Stimulated activated CD4-positive, alpha-beta T cell treated with anti-CD3 and anti-CD28 coated beads, Interleukin-1b, Interleukin-23, amount 100 ng/mL, for 24 hours (primary cell): ENCODE data around the gene RPL7A.
"Not testable (repeated sequence)": the region's sequence is repeated elsewhere in the genome, so short reads cannot be mapped to it uniquely, and the experiment has no call there.

ENCODE experiments used
- DNase-seq, 4 experiments: peaks; one replicate each; pipeline ENCODE4 v3.0.0-alpha.2; 2020; ENCODE audit warnings: low read depth in 4 of 4, low spot score in 1 of 4

The RPL7A gene

GRCh38 chr9:133386338-133386737 is 38.3 kb downstream of the RPL7A start:
- no peak for DNase-seq

DNA sequence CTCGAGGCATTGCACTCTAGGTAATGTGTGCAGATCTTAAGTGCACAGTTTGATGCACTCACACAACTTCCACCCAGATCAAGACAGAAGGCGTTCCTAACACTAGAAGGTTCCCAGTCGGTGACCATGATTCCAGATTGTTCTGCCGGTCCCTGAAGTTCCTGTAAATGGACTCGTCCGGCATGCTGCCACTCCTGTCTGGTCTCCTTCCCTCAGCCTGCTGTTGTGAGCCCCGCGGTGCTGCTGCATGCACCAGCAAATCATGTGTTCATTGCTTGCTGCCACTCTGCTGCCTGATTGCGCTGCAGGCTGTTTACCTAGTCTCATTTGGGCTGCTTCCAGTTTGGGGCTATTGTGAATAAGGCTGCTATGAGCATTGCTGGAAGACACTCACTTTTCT is 39.7 kb downstream of the RPL7A start:
- DNase-seq, result no peak

- DNase-seq, result no peak
These were observed 41.1 kb downstream of the RPL7A start for GRCh38 chr9:133389025-133389557.

DNA sequence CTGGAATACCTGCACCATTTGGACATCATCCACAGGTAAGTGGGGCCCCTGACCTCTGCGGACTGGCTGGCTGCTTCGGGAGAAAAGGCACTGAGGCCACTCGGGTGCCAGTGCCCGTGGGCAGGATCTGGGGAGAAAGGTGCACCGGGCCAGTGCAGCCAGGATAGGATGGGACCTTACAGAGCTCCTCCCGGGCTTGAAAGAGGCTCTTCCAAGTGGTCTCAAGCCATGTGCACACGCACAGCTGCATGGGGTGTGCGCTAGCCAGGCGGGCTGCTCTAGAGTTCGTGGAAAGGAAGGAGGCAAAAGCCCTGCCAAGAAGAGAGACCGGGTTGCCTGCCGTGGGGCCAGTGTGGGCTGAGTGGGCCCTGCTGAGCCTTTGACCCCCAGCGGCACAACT is 41.5 kb downstream of the RPL7A start:
- DNase-seq, result no peak

GRCh38 chr9:133390713-133391112 is 42.7 kb downstream of the RPL7A start:
- DNase-seq, result no peak

GRCh38 chr9:133391449-133391848 is 43.4 kb downstream of the RPL7A start:
- DNase-seq, result not testable (repeated sequence)

DNA sequence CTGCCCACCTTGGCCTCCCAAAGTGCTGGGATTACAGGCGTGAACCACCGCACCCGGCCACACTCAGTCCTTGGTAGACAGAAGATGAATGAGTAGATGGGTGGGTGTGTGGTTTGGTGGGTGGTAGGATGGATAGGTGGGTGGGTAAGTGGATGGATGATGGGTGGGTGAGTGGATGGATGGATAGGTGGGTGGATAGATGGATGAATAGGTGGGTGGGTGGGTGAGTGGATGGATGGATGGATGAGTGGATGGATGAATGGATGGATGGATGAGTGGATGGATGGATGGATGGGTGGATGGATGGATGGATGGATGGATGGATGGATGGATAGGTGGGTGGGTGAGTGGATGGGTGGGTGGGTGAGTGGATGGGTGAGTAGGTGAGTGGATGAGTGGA is 44.3 kb downstream of the RPL7A start:
- not testable (repeated sequence) for DNase-seq

DNA sequence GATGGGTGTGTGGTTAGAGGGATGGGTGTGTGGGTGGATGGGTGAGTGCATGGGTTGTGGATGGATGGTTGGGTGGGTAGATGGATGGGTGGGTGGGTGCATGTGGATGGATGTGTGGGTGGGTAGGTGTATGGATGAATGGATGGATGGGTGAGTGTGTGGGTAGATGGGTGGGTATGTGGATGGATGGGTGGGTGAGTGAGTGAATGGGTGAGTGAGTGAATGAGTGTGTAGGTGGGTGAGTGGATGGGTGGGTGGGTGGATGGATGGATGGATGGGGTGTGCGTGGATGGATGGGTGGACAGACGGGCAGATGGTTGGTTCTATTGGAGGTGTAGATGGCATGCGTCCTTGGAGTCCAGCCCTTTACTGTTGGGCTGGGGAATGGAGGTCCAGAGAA is 45.4 kb downstream of the RPL7A start:
- no peak for DNase-seq

- no peak for DNase-seq
These were observed 46.8 kb downstream of the RPL7A start for GRCh38 chr9:133394687-133395271.

- DNase-seq, result no peak
These were observed 48.9 kb downstream of the RPL7A start for GRCh38 chr9:133396952-133397351.

DNA sequence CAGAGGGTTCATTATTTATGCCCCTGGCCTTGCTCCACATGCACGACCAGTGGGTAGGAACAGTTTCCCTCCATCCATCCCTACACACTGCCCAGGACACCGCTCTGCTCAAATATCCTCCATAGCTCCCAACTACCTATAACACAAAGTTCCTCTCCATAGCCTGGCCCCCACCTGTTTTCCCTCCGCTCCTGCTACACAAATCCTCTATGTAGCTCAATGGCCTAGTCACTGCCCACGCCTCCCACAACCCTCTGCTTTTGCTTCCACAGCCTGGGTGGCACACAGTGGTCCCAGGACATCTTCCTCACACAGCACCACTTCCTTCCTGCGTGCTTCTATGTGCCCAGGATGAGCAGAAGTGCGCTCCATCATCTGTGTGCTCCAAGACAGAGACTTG is 49.4 kb downstream of the RPL7A start:
- DNase-seq, result no peak

DNA sequence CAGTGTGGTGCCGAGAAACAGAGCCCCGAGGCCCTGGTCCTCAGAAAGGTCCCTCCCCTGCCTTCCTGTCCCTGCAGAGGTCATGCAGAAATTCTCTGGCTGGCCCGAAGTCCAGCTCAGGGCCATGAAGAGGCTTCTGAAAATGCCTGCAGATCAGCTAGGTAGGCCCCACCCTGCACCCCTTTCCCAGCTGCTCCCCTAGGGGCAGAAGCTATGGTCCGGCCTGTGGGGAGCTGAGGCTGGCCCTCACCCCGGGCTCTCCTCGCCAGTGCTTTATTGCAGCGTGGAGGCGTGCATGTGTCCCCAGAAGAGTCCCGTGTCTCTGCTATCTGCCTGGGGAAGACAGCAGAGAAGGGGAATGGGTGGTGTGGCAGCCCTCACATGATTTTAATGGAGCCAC is 49.9 kb downstream of the RPL7A start:
- no peak for DNase-seq

DNA sequence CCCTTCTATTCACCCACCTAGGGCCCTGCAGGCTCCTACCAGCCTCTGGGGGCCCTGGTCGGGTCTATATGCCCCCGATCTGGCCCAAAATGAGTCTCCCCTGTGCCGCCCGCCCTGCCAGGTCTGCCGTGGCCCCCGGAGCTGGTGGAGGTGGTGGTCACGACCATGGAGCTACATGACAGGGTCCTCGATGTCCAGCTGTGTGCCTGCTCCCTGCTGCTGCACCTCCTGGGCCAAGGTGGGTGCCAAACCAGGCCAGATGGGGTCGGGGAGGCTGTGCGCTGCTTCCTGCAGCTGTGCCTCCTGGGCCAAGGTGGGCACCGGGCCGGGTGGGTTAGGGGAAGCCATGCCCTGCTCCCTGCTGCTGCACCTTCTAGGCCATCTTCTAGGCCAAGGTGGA is 52.3 kb downstream of the RPL7A start:
- DNase-seq, result no peak
